Measurements from ENCODE around the gene OR9Q1.

DNA sequence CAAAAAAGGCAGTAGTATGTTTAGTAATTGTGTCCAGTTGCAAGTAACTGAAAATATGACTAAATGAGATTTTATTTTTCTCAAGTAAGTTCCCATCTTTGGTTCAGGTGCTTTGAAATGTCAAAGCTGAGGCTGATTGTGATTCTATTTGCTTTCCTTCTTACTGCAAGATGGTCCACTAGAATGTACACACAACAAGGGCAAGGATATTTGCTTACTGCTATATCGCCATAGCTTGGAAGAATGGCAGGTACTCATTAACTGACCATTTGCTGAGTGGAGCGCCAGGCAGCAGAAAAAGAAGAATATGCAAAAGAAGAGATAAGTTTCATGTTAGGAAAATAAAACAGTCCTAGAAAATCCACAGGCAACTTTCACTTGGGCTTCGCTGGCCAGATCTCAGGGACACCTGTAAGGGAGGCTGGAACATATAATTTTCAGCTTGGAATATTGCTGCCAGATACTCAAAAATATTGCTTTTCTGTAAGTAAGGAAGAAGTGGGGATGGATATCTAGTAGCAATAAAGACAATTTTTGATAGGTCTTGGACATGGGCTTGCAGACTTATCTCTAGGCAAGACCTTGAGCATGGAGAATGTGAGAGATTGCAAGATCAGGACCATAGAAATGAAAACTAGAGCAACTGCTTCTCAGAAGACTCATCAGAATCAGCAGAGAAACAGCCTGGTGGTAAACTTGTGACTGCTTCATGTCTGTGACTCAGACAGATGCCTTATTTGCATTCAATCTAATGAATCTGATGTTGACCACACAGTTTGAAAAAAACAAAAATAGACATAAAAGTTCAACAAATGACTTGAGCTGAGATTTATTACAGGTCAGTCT lies 44.8 kb upstream of the OR9Q1 start:
- TF ChIP-seq, protein P1, sequence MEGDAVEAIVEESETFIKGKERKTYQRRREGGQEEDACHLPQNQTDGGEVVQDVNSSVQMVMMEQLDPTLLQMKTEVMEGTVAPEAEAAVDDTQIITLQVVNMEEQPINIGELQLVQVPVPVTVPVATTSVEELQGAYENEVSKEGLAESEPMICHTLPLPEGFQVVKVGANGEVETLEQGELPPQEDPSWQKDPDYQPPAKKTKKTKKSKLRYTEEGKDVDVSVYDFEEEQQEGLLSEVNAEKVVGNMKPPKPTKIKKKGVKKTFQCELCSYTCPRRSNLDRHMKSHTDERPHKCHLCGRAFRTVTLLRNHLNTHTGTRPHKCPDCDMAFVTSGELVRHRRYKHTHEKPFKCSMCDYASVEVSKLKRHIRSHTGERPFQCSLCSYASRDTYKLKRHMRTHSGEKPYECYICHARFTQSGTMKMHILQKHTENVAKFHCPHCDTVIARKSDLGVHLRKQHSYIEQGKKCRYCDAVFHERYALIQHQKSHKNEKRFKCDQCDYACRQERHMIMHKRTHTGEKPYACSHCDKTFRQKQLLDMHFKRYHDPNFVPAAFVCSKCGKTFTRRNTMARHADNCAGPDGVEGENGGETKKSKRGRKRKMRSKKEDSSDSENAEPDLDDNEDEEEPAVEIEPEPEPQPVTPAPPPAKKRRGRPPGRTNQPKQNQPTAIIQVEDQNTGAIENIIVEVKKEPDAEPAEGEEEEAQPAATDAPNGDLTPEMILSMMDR (IDR thresholded peaks at IDR 0.05), result no peak
- TF ChIP-seq POLR2A (IDR thresholded peaks at IDR 0.05; ENCODE audit: low read depth) (no peak), EP300 (IDR thresholded peaks at IDR 0.05) (no peak)
